Astrocyte (in vitro differentiated cells and primary cell): ENCODE results near the gene B4GALNT3. TPM values are rescaled to one million over a fixed set of nuclear protein-coding genes. Genes with fewer than 3 reads are reported as not detected.

ENCODE experiments used
- DNase-seq: peaks from one replicate; pipeline ENCODE4 v3.0.0-alpha.2; 2010; ENCODE audit warnings: low read depth
- FAIRE-seq: peaks from 2 replicates; lab custom pipeline; 2011; peaks lifted over from hg19 to GRCh38; lab: Jason Lieb, UNC
- H2AFZ ChIP-seq: 2 replicates; pipeline ENCODE4 v1.6.0; 2012; ENCODE audit warnings: low read depth, low read length, inconsistent platforms
- H3K27ac ChIP-seq: 2 replicates; pipeline ENCODE4 v1.5.1; 2011; ENCODE audit warnings: low read depth, low read length, inconsistent platforms
- H3K27me3 ChIP-seq: 2 replicates; pipeline ENCODE4 v1.6.0; 2011; ENCODE audit warnings: low read length, inconsistent platforms; ENCODE audit not compliant: insufficient read depth
- H3K36me3 ChIP-seq: 2 replicates; pipeline ENCODE4 v1.5.1; 2011; ENCODE audit warnings: low read length, inconsistent platforms; ENCODE audit not compliant: insufficient read depth
- H3K4me1 ChIP-seq: 2 replicates; pipeline ENCODE4 v1.5.1; 2011; ENCODE audit warnings: low read length, inconsistent platforms; ENCODE audit not compliant: insufficient read depth
- H3K4me2 ChIP-seq: 2 replicates; pipeline ENCODE4 v1.6.0; 2012; ENCODE audit warnings: low read length, inconsistent platforms
- H3K4me3 ChIP-seq: 2 replicates; pipeline ENCODE4 v1.5.1; 2011; ENCODE audit warnings: low read depth, mild to moderate bottlenecking, low read length, inconsistent platforms; ENCODE audit not compliant: insufficient read depth
- H3K79me2 ChIP-seq: 2 replicates; pipeline ENCODE4 v1.6.0; 2012; ENCODE audit warnings: mild to moderate bottlenecking, low read length, inconsistent platforms; ENCODE audit not compliant: insufficient read depth
- H3K9ac ChIP-seq: 2 replicates; pipeline ENCODE4 v1.6.0; 2012; ENCODE audit warnings: mild to moderate bottlenecking, low read length, inconsistent platforms
- H3K9me3 ChIP-seq: 2 replicates; pipeline ENCODE4 v1.5.1; 2012; ENCODE audit warnings: low read depth, mild to moderate bottlenecking, low read length, inconsistent platforms; ENCODE audit not compliant: insufficient read depth
- H4K20me1 ChIP-seq: 2 replicates; pipeline ENCODE4 v1.6.0; 2012; ENCODE audit warnings: low read length, inconsistent platforms; ENCODE audit not compliant: insufficient read depth
- H3K27ac Mint-ChIP-seq: one replicate; pipeline ENCODE4 v1.8.0; 2021; ENCODE audit warnings: mild to moderate bottlenecking, mixed read lengths; ENCODE audit not compliant: unreplicated experiment
- H3K27me3 Mint-ChIP-seq: one replicate; pipeline ENCODE4 v1.8.0; 2021; ENCODE audit warnings: low read depth, mixed read lengths; ENCODE audit not compliant: unreplicated experiment
- H3K36me3 Mint-ChIP-seq: one replicate; pipeline ENCODE4 v1.8.0; 2021; ENCODE audit warnings: low read depth, mixed read lengths; ENCODE audit not compliant: unreplicated experiment
- H3K4me1 Mint-ChIP-seq: one replicate; pipeline ENCODE4 v1.8.0; 2021; ENCODE audit warnings: low read depth, mixed read lengths; ENCODE audit not compliant: unreplicated experiment
- H3K4me3 Mint-ChIP-seq: one replicate; pipeline ENCODE4 v1.8.0; 2021; ENCODE audit warnings: mild to moderate bottlenecking, moderate library complexity, mixed read lengths; ENCODE audit not compliant: unreplicated experiment
- H3K9me3 Mint-ChIP-seq: one replicate; pipeline ENCODE4 v1.8.0; 2021; ENCODE audit warnings: mild to moderate bottlenecking, mixed read lengths; ENCODE audit not compliant: unreplicated experiment
- EZH2 ChIP-seq: IDR thresholded peaks from 2 replicates; pipeline ENCODE4 v1.6.1; 2012; ENCODE audit warnings: mild to moderate bottlenecking, low read length, inconsistent platforms; ENCODE audit not compliant: insufficient read depth
- total RNA-seq: library from RNA; stranded (reverse); gene quantifications from 2 replicates; pipeline ENCODE4 v1.2.1, GENCODE V29; 2021
- TF ChIP-seq, protein P1 (sequence below): IDR thresholded peaks from 2 replicates; pipeline ENCODE4 v1.5.1; 2011; ENCODE audit warnings: low read depth, mild to moderate bottlenecking, inconsistent platforms, low read length, moderate library complexity; ENCODE audit not compliant: insufficient read depth

Gene B4GALNT3
- total RNA-seq, 1 donor from 2014 or later, result 3.6 TPM

DNA sequence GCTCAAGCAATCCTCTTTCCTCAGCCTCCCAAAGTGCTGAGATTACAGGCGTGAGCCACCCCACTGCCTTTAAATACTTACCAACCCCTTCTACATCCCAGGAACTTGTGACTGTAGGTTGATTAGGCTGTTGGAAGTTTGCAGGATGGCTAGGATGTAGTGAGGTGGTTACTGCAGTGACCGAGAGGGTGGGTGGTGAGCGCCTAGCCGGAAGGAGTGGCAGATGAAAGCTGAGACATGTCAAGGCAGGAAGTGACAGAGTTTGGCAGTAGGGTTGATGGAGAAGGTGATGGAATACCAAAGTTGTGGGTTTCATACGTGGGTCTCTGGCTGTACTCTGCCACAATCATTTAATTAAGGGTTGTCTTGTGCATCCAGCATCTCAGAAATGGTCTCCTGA, 13.5 kb downstream of the B4GALNT3 start:
- peak overlapping the region; percentile 40 for H3K4me3 Mint-ChIP-seq
- no peak overlapping the region for H3K27ac ChIP-seq
- H2AFZ ChIP-seq, result no peak overlapping the region
- no peak overlapping the region for H3K4me2 ChIP-seq
- no peak for TF ChIP-seq EZH2
- TF ChIP-seq, protein P1, sequence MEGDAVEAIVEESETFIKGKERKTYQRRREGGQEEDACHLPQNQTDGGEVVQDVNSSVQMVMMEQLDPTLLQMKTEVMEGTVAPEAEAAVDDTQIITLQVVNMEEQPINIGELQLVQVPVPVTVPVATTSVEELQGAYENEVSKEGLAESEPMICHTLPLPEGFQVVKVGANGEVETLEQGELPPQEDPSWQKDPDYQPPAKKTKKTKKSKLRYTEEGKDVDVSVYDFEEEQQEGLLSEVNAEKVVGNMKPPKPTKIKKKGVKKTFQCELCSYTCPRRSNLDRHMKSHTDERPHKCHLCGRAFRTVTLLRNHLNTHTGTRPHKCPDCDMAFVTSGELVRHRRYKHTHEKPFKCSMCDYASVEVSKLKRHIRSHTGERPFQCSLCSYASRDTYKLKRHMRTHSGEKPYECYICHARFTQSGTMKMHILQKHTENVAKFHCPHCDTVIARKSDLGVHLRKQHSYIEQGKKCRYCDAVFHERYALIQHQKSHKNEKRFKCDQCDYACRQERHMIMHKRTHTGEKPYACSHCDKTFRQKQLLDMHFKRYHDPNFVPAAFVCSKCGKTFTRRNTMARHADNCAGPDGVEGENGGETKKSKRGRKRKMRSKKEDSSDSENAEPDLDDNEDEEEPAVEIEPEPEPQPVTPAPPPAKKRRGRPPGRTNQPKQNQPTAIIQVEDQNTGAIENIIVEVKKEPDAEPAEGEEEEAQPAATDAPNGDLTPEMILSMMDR, result no peak
- H3K79me2 ChIP-seq, result no peaks in the 10 kb centered on the region
- H3K9ac ChIP-seq, result no peak overlapping the region
- FAIRE-seq (no peak), DNase-seq (no peak)
- H3K27me3 Mint-ChIP-seq, result peaks cover 4% of the 10 kb centered on the region
- H3K9me3 ChIP-seq, result no peaks in the 10 kb centered on the region
- peaks cover 3% of the 10 kb centered on the region for H3K4me1 ChIP-seq
- no peaks in the 10 kb centered on the region for H3K9me3 Mint-ChIP-seq
- peaks cover 29% of the 10 kb centered on the region for H3K4me1 Mint-ChIP-seq
- H3K4me3 ChIP-seq, result no peak overlapping the region
- H4K20me1 ChIP-seq, result no peaks in the 10 kb centered on the region
- no peaks in the 10 kb centered on the region for H3K36me3 Mint-ChIP-seq
- no peaks in the 10 kb centered on the region for H3K36me3 ChIP-seq
- H3K27ac Mint-ChIP-seq, result peak overlapping the region; percentile 82
- H3K27me3 ChIP-seq, result peaks cover 24% of the 10 kb centered on the region

DNA sequence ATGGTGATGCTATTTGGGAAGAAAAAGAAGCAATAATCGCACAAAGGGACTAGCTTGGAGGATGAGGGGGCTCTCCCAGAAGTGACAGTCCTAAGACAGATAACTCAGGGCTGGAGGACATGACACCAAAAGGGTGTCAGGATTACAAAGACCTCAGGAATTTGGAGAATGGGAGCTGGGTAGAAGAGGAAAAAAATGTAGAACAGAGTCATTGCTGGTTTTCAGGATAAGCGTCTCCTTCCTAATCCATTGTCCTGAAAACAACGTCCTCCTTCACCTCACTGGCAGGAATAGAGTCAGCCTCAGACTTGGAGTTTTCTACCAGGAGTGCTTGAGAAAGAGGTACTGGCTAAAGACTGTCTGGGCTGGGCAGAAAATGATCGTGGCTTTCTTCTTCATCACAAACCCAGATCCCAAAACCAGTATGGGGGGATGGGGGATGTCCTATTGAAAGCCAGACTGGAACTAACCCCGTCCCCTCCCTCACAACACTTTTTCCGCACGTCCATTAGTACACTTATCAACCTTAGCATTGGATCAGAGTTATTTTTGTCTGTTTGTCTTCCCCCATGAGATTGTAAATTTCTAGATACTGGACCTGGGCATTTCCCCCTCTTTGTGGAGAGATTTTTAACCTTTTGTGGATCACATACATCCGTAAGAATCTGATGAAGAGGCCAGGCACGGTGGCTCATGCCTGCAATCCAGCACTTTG, 14.3 kb downstream of the B4GALNT3 start:
- peak; percentile 36 for DNase-seq
- H4K20me1 ChIP-seq, result no peaks in the 10 kb centered on the region
- H3K9ac ChIP-seq, result no peak overlapping the region
- no peaks in the 10 kb centered on the region for H3K9me3 ChIP-seq
- peak; percentile 79 for FAIRE-seq
- no peak overlapping the region for H2AFZ ChIP-seq
- H3K36me3 ChIP-seq, result no peaks in the 10 kb centered on the region
- peaks cover 3% of the 10 kb centered on the region for H3K4me1 ChIP-seq
- H3K27me3 Mint-ChIP-seq, result peaks cover 4% of the 10 kb centered on the region
- H3K4me3 ChIP-seq, result no peak overlapping the region
- H3K27ac ChIP-seq, result no peak overlapping the region
- H3K36me3 Mint-ChIP-seq, result no peaks in the 10 kb centered on the region
- H3K4me2 ChIP-seq, result peak overlapping the region; percentile 19
- H3K79me2 ChIP-seq, result no peaks in the 10 kb centered on the region
- peak overlapping the region; percentile 82 for H3K27ac Mint-ChIP-seq
- H3K27me3 ChIP-seq, result peaks cover 28% of the 10 kb centered on the region
- no peak overlapping the region for H3K4me3 Mint-ChIP-seq
- H3K4me1 Mint-ChIP-seq, result peaks cover 22% of the 10 kb centered on the region
- H3K9me3 Mint-ChIP-seq, result no peaks in the 10 kb centered on the region
- TF ChIP-seq, protein P1, result no peak
- no peak for TF ChIP-seq EZH2

DNA sequence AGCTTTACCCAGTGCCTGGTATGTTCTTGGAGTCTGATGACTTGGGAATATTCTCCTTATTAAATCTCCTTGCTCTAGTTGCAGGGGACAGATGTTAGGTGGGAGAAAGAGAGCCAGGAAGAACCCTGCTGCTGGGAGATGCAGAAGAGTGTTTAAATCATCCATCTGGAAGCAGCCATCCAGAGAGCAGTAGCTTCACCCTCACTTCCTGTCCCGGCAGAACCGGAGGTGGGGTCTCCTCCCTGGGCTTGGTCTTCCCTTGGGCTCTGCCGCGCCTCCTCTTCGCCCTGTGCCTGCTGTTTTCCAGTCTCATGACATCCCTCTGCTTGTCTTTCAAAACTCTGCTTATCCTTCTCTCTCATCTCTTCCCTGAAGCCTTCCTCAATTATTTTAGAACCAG, 15.5 kb downstream of the B4GALNT3 start:
- TF ChIP-seq, protein P1, result no peak
- TF ChIP-seq EZH2, result no peak
- Mint-ChIP-seq H3K9me3 (no peaks in the 10 kb centered on the region), H3K4me1 (peaks cover 20% of the 10 kb centered on the region), H3K27ac (peak overlapping the region; percentile 29), H3K27me3 (peaks cover 4% of the 10 kb centered on the region), H3K36me3 (no peaks in the 10 kb centered on the region), H3K4me3 (no peak overlapping the region)
- DNase-seq (no peak), FAIRE-seq (no peak)
- Histone ChIP-seq H3K27me3 (peaks cover 25% of the 10 kb centered on the region), H3K4me1 (peaks cover 4% of the 10 kb centered on the region), H3K4me3 (no peak overlapping the region), H3K79me2 (no peaks in the 10 kb centered on the region), H3K9ac (no peak overlapping the region), H4K20me1 (no peaks in the 10 kb centered on the region), H3K36me3 (no peaks in the 10 kb centered on the region), H3K9me3 (no peaks in the 10 kb centered on the region), H3K27ac (no peak overlapping the region), H3K4me2 (no peak overlapping the region), H2AFZ (no peak overlapping the region)
